OCI-LY3 (cell line): ENCODE measurements around the gene PIK3CB.

Experiments used
- H2AFZ ChIP-seq: fragments of 200-600, 300-600 bp; shearing (Covaris generic); 2 replicates; pipeline ENCODE4 v1.6.0; 2014; ENCODE audit warnings: antibody characterized with exemption, low read depth, low read length
- H3K27ac ChIP-seq: fragments of 200-600, 300-600 bp; sonication (generic); 2 replicates; pipeline ENCODE4 v1.5.1; 2014; ENCODE audit warnings: mild to moderate bottlenecking, low read length, moderate library complexity, mixed read lengths
- H3K27me3 ChIP-seq: fragments of 200-600, 300-600 bp; sonication (generic); 2 replicates; pipeline ENCODE4 v1.6.1; 2014; ENCODE audit warnings: low read depth, low read length, mixed read lengths
- H3K36me3 ChIP-seq: fragments of 200-600, 300-600 bp; sonication (generic); replicated peaks from 2 replicates; pipeline ENCODE3; 2014; ENCODE audit warnings: low read depth, low read length, mixed read lengths
- H3K4me1 ChIP-seq: fragments of 300-600, 200-600 bp; sonication (generic); 2 replicates; pipeline ENCODE4 v1.6.1; 2014; ENCODE audit warnings: low read length, mixed read lengths
- H3K4me2 ChIP-seq: fragments of 200-600, 300-600 bp; sonication (generic); 2 replicates; pipeline ENCODE4 v1.6.1; 2014; ENCODE audit warnings: low read length, mixed read lengths
- H3K4me3 ChIP-seq: fragments of 300-600, 200-600 bp; sonication (generic); 2 replicates; pipeline ENCODE4 v1.5.1; 2014; ENCODE audit warnings: antibody characterized with exemption, mild to moderate bottlenecking, low read length, moderate library complexity
- H3K79me2 ChIP-seq: fragments of 300-600, 200-600 bp; shearing (Covaris generic); 2 replicates; pipeline ENCODE4 v1.6.1; 2014; ENCODE audit warnings: mild to moderate bottlenecking, low read length, mixed read lengths
- H3K9ac ChIP-seq: fragments of 300-600, 200-600 bp; shearing (Covaris generic); 2 replicates; pipeline ENCODE4 v1.6.0; 2014; ENCODE audit warnings: mild to moderate bottlenecking, low read length, moderate library complexity
- H3K9me3 ChIP-seq: fragments of 200-600, 300-600 bp; shearing (Covaris generic); 2 replicates; pipeline ENCODE4 v1.6.1; 2014; ENCODE audit warnings: low read length, mixed read lengths; ENCODE audit not compliant: insufficient read depth
- H4K20me1 ChIP-seq: fragments of 200-600, 300-600 bp; sonication (generic); 2 replicates; pipeline ENCODE4 v1.6.1; 2016; ENCODE audit warnings: low read length, mixed read lengths; ENCODE audit not compliant: insufficient read depth
- EZH2phosphoT487 ChIP-seq: fragments of 200-600 bp; shearing (Covaris generic); IDR thresholded peaks from 2 replicates; pipeline ENCODE4 v1.6.1; 2018; ENCODE audit warnings: antibody characterized with exemption, mixed run types, low read depth
- TF ChIP-seq, protein P1 (sequence below): fragments of 200-600, 300-600 bp; sonication (generic); IDR thresholded peaks from 2 replicates; pipeline ENCODE4 v1.5.1; 2014; ENCODE audit warnings: antibody characterized with exemption, low read length, low read depth

PIK3CB gene

DNA sequence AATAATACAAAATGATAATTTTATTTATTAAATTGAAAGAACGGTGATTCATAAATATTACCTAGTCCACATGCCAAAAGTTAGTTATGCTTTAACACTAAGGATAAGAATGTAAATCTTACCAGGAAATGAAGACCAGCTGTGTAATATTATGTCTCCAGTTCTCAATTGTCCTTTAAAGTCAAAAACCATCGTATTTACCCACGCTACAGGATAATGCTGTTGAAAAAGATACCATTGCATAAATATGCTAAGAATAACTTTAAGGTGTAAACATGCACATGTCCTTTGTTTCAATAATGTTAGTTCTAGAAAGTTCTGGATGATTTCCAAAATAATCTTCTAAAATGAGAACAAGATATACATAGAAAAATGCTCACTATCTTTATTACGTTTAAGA, 122.6 kb downstream of the PIK3CB start:
- H3K4me3 ChIP-seq, result no peak overlapping the region
- no peaks in the 10 kb centered on the region for H4K20me1 ChIP-seq
- no peaks in the 10 kb centered on the region for H3K4me1 ChIP-seq
- H3K9ac ChIP-seq, result no peak overlapping the region
- H3K36me3 ChIP-seq, result no peaks in the 10 kb centered on the region
- no peaks in the 10 kb centered on the region for H3K27me3 ChIP-seq
- TF ChIP-seq, protein P1, sequence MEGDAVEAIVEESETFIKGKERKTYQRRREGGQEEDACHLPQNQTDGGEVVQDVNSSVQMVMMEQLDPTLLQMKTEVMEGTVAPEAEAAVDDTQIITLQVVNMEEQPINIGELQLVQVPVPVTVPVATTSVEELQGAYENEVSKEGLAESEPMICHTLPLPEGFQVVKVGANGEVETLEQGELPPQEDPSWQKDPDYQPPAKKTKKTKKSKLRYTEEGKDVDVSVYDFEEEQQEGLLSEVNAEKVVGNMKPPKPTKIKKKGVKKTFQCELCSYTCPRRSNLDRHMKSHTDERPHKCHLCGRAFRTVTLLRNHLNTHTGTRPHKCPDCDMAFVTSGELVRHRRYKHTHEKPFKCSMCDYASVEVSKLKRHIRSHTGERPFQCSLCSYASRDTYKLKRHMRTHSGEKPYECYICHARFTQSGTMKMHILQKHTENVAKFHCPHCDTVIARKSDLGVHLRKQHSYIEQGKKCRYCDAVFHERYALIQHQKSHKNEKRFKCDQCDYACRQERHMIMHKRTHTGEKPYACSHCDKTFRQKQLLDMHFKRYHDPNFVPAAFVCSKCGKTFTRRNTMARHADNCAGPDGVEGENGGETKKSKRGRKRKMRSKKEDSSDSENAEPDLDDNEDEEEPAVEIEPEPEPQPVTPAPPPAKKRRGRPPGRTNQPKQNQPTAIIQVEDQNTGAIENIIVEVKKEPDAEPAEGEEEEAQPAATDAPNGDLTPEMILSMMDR, result no peak
- no peak for TF ChIP-seq EZH2phosphoT487
- no peaks in the 10 kb centered on the region for H3K9me3 ChIP-seq
- H3K79me2 ChIP-seq, result no peaks in the 10 kb centered on the region
- no peak overlapping the region for H3K27ac ChIP-seq
- no peak overlapping the region for H2AFZ ChIP-seq
- no peak overlapping the region for H3K4me2 ChIP-seq

DNA sequence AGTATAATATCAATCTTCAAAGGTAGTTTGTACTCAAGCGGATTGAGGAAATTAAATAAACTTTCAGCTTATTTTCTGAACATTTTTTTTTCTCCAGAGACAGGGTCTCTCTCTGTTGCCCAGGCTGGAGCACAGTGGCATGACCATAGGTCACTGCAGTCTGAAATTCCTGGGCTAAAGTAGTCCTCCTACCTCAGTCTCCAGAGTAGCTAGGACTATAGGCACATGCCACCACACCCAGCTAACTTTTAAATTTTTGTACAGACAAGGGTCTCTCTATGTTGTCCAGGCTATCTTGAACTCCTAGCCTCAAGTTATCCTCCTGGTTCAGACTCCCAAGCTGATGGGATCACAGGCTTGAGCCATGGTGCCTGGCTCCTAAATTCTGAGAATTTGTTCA, 129.1 kb downstream of the PIK3CB start:
- Histone ChIP-seq H4K20me1 (no peaks in the 10 kb centered on the region), H3K9ac (no peak overlapping the region), H3K4me1 (no peaks in the 10 kb centered on the region), H3K4me3 (no peak overlapping the region), H3K36me3 (no peaks in the 10 kb centered on the region), H3K9me3 (no peaks in the 10 kb centered on the region), H3K27me3 (no peaks in the 10 kb centered on the region), H2AFZ (no peak overlapping the region), H3K79me2 (no peaks in the 10 kb centered on the region), H3K27ac (no peak overlapping the region), H3K4me2 (no peak overlapping the region)
- TF ChIP-seq, protein P1, result no peak
- no peak for TF ChIP-seq EZH2phosphoT487

DNA sequence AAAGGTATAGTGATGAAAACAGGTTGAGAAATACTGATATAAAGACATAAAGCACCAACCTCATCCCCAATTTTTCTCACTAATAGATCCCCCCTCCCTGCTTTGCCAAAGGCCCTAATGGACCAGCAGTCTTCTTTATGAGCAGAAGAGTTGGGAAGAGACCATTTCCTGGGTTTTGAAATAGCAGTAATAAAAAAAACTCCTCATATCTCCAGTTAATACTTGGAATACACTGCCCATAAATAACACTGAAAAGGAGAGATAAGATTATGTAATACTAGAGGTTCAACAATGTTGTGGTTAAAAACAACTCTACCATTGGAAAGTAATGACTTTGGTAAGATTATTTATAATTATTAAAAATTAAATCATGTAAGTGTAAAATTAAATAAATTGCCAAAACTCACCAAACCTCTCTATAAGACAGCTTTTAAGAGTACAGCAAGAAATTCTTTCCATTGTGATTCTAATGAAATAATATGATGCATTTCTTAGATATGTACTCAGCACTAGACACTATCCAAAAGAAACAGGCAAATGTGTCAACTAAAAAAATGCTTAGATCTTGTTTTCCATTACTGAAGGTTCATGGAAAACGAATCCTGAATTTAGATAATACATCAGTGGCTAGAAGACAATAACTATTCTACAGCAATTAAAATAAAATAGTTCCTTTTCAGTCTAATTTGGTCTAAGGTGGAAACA, 137.9 kb downstream of the PIK3CB start:
- H3K79me2 ChIP-seq, result no peaks in the 10 kb centered on the region
- no peak overlapping the region for H2AFZ ChIP-seq
- H3K9ac ChIP-seq, result no peak overlapping the region
- H3K27ac ChIP-seq, result no peak overlapping the region
- peaks cover 8% of the 10 kb centered on the region for H3K36me3 ChIP-seq
- no peak overlapping the region for H3K4me2 ChIP-seq
- no peak for TF ChIP-seq EZH2phosphoT487
- TF ChIP-seq, protein P1, result no peak
- H3K4me3 ChIP-seq, result no peak overlapping the region
- H3K9me3 ChIP-seq, result no peaks in the 10 kb centered on the region
- peaks cover 9% of the 10 kb centered on the region for H3K4me1 ChIP-seq
- no peaks in the 10 kb centered on the region for H3K27me3 ChIP-seq
- no peaks in the 10 kb centered on the region for H4K20me1 ChIP-seq

- H3K9ac ChIP-seq, result no peak overlapping the region
- peaks cover 7% of the 10 kb centered on the region for H3K36me3 ChIP-seq
- no peak for TF ChIP-seq EZH2phosphoT487
- TF ChIP-seq, protein P1, result no peak
- no peak overlapping the region for H3K4me3 ChIP-seq
- no peak overlapping the region for H3K27ac ChIP-seq
- no peaks in the 10 kb centered on the region for H3K27me3 ChIP-seq
- H2AFZ ChIP-seq, result no peak overlapping the region
- H3K4me1 ChIP-seq, result peaks cover 31% of the 10 kb centered on the region
- H4K20me1 ChIP-seq, result no peaks in the 10 kb centered on the region
- no peaks in the 10 kb centered on the region for H3K79me2 ChIP-seq
- no peak overlapping the region for H3K4me2 ChIP-seq
- H3K9me3 ChIP-seq, result no peaks in the 10 kb centered on the region
These were observed 140.3 kb downstream of the PIK3CB start for GRCh38 chr3:138694287-138695007.
